Measurements from ENCODE around the gene CD2AP. TPM values are rescaled to one million over a fixed set of nuclear protein-coding genes. Genes with fewer than 3 reads are reported as not detected.

The CD2AP gene
- total RNA-seq, 1 donor from 2014 or later: 10.8 TPM

- no peak for ATAC-seq (ENCODE audit: poor library complexity)
- intact Hi-C loops (cut with DNase I): no loop called here
- DNase-seq: no peak
Measured at GRCh38 chr6:47485083-47485482, 7.5 kb downstream of the CD2AP start.

GRCh38 chr6:47485491-47486135 lies 8.0 kb downstream of the CD2AP start:
- intact Hi-C loops (cut with DNase I): no loop called here
- ATAC-seq (ENCODE audit: poor library complexity) (no peak), DNase-seq (no peak)

- intact Hi-C loops (cut with DNase I): no loop called here
- ATAC-seq (ENCODE audit: poor library complexity) (no peak), DNase-seq (no peak)
Measured at GRCh38 chr6:47489995-47490394, 12.4 kb downstream of the CD2AP start.

- intact Hi-C loops (cut with DNase I): no loop called here
- no peak for DNase-seq
- ATAC-seq (ENCODE audit: poor library complexity): no peak
Measured at GRCh38 chr6:47490676-47491075, 13.1 kb downstream of the CD2AP start.

- intact Hi-C loops (cut with DNase I): no loop called here
- ATAC-seq (ENCODE audit: poor library complexity): no peak
- DNase-seq: no peak
Measured at GRCh38 chr6:47492355-47492754, 14.8 kb downstream of the CD2AP start.

GRCh38 chr6:47495207-47495606 lies 17.6 kb downstream of the CD2AP start:
- intact Hi-C loops (cut with DNase I): no loop called here
- no peak for ATAC-seq (ENCODE audit: poor library complexity)
- DNase-seq: no peak

- ATAC-seq (ENCODE audit: poor library complexity) (no peak), DNase-seq (no peak)
- intact Hi-C loops (cut with DNase I): no loop called here
Measured at GRCh38 chr6:47495954-47496545, 18.5 kb downstream of the CD2AP start.

- no peak for ATAC-seq (ENCODE audit: poor library complexity)
- intact Hi-C loops (cut with DNase I): no loop called here
- DNase-seq: no peak
Measured at GRCh38 chr6:47496935-47497579, 19.5 kb downstream of the CD2AP start.

GRCh38 chr6:47502920-47503319 lies 25.3 kb downstream of the CD2AP start:
- intact Hi-C loops (cut with DNase I): no loop called here
- ATAC-seq (ENCODE audit: poor library complexity) (no peak), DNase-seq (no peak)

- ATAC-seq (ENCODE audit: poor library complexity) (no peak), DNase-seq (no peak)
- intact Hi-C loops (cut with DNase I): no loop called here
Measured at GRCh38 chr6:47509937-47510336, 32.3 kb downstream of the CD2AP start.

- intact Hi-C loops (cut with DNase I): no loop called here
- ATAC-seq (ENCODE audit: poor library complexity): no peak
Measured at GRCh38 chr6:47512872-47513271, 35.3 kb downstream of the CD2AP start.

GRCh38 chr6:47519279-47519678 lies 41.7 kb downstream of the CD2AP start:
- ATAC-seq (ENCODE audit: poor library complexity): no peak

More at GRCh38 chr6:47512872-47513271, 35.3 kb downstream of the CD2AP start:
- DNase-seq: no peak

GRCh38 chr6:47520282-47520681 lies 42.7 kb downstream of the CD2AP start:
- no peak for DNase-seq
- intact Hi-C loops (cut with DNase I): no loop called here
- ATAC-seq (ENCODE audit: poor library complexity): no peak

More at GRCh38 chr6:47519279-47519678, 41.7 kb downstream of the CD2AP start:
- intact Hi-C loops (cut with DNase I): no loop called here
- DNase-seq: no peak

- intact Hi-C loops (cut with DNase I): no loop called here
- ATAC-seq (ENCODE audit: poor library complexity) (no peak), DNase-seq (no peak)
Measured at GRCh38 chr6:47521961-47522360, 44.4 kb downstream of the CD2AP start.

GRCh38 chr6:47524136-47524845 lies 46.7 kb downstream of the CD2AP start:
- intact Hi-C loops (cut with DNase I): no loop called here
- ATAC-seq (ENCODE audit: poor library complexity): no peak
- DNase-seq: no peak

GRCh38 chr6:47525330-47526057 lies 47.9 kb downstream of the CD2AP start:
- ATAC-seq (ENCODE audit: poor library complexity) (no peak), DNase-seq (no peak)
- intact Hi-C loops (cut with DNase I): no loop called here

- ATAC-seq (ENCODE audit: poor library complexity): no peak
- DNase-seq: no peak
- intact Hi-C loops (cut with DNase I): no loop called here
Measured at GRCh38 chr6:47527274-47527673, 49.7 kb downstream of the CD2AP start.

GRCh38 chr6:47529734-47530133 lies 52.1 kb downstream of the CD2AP start:
- DNase-seq (no peak), ATAC-seq (ENCODE audit: poor library complexity) (no peak)
- intact Hi-C loops (cut with DNase I): no loop called here

GRCh38 chr6:47532981-47533585 lies 55.5 kb downstream of the CD2AP start:
- ATAC-seq (ENCODE audit: poor library complexity): no peak
- no peak for DNase-seq
- intact Hi-C loops (cut with DNase I): no loop called here
